ENCODE results near the gene ENTPD2.
A peak's percentile ranks its signal among the peaks of the same experiment; 100 is the strongest.

Gene ENTPD2

DNA sequence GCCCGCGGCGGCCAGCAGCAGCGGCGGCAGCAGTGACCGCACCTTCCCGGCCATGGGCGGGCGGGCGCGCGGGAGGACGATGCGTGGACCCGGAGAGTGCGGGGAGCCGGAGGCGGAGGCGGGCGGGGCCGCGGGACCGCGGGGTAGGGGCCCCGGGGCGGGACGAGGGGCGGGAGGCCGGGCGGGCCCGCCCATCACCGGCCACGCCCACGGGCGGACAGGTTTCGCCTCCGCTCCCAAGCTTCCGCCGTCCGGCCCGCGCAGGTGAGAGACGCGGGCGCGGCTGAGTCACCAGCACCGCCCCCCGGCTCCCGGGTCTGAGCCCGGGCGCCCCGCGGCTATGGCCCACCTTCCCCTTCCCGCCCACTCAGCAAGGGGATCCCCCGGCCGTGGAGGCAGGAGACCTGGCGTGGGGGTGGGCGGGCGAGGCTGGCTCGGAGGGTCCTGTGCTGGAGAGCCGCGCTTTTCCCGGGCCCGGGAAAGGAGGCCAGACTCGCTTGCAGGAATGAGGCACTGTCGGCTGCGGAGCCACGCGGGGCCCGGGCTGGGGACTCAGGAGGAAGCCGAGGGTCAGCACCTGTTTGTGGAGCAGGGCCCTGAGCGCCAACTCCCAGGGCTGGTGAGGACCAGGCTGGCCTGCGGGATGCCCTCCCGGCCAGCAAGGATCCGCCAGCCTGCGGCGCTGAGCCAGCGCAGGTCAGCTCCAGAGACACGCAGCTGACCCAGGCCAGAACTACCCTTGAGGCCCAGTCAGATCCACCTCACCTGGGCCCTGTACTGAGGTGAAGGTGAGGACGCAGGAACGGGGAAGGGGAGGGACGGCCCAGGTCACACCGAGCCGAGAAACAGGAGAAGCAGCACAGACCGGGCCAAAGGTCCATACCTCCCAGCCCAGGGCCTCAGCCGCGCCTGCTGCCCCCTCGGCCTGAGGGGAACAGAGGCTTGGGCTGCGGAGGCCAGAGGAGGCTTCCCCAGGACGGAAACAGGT is at the start of gene ENTPD2:
ENTPD2 (minus strand) TSS at position 118 of the 988 bp plus-strand sequence; CDS start at position 54, 64 bp downstream.
- no peak for DNase-seq

DNA sequence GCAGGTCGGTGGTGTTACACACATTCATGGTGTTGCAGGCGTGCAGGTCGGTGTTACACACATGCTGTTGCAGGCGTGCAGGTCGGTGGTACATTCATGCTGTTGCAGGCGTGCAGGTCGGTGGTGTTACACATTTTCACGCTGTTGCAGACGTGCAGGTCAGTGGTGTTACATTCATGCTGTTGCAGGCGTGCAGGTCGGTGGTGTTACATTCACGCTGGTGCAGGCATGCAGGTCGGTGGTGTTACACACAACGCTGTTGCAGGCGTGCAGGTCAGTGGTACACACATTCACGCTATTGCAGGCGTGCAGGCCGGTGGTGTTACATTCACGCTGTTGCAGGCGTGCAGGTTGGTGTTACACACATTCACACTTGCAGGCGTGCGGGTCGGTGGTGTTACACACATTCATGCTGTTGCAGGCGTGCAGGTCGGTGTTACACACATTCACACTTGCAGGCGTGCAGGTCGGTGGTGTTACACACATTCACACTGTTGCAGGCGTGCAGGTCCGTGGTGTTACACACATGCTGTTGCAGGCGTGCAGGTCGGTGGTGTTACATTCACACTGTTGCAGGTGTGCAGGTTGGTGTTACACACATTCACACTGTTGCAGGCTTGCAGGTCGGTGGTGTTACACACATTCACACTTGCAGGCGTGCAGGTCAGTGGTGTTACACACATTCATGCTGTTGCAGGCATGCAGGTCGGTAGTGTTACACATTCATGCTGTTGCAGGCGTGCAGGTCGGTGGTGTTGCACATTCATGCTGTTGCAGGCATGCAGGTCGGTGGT is 49.5 kb upstream of the ENTPD2 start:
- no peak for DNase-seq

DNA sequence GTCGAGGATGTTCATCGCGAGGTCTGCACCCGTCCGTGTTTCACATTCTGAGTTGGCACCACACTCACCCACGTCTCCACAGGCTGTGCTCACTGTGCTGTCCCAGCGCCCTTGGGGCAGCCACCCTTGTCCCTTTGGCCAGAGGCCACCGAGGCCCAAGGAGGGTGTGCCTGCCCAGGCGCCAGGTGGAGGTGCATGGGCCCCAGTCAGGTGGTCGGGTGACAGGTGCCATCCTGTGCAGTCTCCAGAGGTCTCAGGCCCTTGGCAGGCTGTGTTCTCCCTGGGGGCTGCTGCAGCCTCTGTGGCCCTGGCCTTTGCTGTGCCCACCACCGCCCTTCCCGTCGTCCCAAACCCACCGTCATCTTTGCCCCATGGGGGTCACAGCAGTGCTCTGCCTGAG is 45.4 kb upstream of the ENTPD2 start:
- DNase-seq, result no peak

DNA sequence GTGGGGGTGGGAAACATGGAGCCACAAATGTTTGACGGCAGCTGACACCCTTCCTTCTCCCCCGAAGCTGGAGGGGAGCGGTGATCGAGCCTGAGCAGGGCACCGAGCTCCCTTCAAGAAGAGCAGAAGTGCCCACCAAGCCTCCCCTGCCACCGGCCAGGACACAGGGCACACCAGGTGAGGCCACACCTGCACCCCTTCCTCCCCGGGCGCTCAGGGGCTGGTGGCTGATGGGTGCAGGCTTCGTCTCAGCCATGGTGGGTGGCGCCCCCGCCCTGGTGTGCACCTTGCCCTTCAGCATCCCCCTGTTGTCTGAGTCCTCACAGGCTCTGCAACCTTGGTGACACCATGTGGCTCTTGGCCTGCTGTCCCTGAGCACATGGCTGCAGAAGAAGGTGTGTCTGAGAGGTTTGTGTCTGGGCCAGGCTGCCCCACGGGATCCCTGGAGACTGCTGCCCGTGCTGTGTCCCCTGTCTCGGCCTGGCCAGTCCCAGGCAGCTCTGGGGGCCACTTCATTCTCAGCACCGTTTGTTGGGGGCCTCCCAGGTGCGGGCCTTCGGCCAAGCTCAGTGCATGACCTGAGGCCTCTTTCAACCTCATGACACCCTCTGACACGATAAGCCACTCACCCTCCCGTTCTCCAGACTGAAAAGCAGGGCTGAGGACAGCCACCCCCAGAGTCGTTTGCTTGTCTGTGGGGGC is 44.1 kb upstream of the ENTPD2 start:
- no peak for DNase-seq

DNA sequence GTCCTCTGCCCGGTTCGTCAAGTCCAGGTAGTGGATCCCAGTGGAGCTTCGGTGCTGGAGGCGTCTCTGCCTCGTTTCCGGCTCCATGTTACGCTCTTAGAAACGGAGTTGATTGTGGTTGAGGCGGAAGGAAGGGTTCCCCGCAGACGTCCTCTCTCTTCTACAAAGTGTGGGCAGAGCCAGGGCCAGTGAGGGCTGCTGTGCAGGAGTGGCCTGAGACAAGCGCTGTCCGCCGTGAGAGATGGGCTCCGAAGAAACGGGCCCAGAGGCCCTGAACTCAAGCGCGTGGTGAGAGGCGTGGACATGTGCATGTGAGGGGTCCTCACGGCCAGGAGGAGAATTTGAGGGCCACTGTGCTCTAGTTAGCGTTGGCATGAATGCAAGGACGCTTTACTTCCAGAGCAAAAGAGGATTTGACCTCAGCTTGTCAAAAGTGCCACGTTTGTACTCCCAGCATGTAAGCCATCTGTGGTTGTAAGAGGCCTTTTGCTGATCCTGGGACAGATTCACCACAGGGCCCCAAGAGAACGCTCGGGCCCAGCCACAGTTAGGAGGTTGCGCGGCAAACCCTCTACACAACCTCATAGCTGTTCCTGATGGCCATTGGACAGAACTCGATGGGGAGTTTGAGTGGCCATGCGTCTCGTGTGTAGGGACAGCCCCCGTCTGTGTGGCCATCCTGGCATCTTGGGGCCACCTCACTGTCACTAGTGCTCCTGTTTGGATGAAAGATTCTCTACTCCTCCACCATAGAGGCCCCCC is 43.1 kb upstream of the ENTPD2 start:
- DNase-seq, result no peak

DNA sequence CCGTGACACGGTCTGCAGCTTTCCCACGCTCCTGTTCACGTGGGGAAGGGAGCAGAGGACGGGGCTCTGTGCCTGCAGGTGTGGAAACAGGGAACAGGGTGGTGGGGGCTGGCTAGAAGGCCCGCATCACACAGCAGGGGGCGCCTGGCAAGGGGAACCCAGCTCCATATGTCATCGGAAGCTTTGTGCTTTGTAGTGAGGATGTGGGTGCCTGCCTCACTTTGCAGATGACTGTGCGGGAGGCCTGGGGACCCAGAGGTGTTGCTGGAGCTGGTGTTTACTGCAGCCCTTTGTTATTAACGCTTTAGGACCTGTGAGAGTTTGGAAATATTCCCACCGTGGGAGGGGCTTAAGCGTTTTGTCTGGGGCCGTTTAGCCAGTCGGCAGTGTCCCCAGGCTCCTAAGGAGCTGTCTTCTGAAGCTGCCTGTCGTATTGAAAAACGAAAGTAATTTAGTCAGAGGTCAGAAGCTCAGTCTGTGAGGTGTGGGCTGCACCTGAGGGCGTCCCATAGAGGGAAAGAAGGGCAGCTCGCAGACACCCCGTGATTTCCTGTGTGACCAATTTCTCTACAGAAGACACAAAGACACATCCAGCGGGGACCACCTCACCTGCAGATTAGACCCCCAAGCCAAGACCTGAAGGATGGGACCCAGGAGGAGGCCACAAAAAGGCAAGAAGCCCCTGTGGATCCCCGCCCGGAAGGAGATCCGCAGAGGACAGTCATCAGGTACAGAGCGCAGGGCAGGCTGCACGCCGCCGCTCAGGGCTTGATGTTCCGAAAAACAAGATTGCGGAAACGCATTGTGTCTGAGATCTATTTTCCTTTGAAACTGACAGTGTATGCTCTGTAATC is 42.0 kb upstream of the ENTPD2 start:
- DNase-seq, result no peak

DNA sequence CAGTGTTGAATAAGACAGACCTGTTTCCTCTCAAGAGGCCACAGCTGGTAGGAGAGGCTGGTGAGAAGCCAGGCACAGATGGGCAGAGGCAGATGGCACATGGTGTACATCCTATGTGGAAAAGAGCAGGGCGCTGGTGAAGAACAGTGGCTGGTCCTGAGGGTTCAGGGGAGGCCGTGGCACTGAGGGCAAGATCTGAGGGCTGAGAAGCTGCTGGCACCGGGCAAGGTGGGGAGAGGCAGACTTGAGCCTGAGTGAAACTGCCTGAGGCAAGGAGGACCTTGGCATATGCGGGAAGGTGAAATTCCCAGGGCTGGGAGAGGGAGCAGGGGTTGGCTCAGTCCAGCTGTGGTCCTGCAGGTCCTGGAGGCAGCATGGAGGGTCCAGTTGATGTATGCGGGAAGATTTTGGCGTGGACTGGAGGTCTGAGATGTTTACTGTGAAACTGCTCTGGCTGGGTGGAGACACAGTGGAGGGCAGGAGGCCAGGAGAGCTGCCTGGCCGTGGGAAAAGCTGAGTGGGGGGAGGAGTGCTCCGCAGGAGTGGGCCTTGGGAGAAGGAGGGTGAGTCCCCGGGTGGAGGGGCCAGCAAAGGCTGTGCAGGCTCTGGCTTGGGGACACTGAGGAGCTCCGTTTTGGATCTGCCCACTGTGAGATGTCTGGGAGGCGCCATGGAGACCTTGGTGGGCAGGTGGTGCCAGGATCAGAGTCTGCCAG is 35.5 kb upstream of the ENTPD2 start:
- DNase-seq, result no peak

DNA sequence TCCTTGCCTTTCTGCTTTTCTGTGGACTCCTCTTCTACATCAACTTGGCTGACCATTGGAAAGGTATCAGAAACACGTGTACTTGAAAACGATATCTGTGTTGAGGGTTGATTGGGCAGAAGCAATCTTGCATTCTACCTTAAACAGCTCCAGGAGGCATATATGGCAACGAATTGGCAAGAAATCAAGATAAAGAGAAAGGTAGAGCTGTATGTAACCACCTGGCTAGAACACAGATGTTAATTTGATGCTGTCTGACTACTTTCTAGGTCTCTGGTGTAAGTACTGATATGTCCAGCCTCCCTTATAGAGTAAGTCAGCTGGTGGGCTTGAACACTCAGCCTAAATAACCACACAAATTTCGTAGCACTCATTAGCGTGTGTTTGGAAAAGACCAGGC is 34.3 kb upstream of the ENTPD2 start:
- no peak for DNase-seq

DNA sequence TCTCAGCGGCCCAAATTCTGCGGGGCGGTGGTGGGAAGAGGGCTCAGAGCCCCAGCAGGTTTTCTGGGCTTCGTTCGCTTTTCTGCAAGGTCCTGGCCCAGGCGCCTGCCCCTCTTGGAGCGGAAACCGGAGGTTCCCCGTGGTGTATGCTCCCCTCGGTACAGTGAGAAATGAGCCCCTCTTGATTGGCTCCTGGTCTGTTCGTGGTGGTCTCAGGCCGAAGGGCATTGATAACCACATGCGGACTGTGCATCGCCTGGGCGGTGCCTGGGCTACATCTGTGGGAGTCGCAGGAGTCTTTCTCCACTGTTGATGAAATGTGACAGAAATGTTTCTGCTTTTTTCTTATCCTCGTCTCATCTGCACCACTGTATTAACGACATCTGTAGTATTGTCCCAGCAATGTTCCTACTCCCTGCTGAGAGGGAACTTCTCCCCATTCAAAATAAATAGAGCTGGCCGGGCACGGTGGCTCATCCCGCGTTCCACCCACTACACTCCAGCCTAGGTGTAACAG is 33.6 kb upstream of the ENTPD2 start:
- DNase-seq, result no peak

DNA sequence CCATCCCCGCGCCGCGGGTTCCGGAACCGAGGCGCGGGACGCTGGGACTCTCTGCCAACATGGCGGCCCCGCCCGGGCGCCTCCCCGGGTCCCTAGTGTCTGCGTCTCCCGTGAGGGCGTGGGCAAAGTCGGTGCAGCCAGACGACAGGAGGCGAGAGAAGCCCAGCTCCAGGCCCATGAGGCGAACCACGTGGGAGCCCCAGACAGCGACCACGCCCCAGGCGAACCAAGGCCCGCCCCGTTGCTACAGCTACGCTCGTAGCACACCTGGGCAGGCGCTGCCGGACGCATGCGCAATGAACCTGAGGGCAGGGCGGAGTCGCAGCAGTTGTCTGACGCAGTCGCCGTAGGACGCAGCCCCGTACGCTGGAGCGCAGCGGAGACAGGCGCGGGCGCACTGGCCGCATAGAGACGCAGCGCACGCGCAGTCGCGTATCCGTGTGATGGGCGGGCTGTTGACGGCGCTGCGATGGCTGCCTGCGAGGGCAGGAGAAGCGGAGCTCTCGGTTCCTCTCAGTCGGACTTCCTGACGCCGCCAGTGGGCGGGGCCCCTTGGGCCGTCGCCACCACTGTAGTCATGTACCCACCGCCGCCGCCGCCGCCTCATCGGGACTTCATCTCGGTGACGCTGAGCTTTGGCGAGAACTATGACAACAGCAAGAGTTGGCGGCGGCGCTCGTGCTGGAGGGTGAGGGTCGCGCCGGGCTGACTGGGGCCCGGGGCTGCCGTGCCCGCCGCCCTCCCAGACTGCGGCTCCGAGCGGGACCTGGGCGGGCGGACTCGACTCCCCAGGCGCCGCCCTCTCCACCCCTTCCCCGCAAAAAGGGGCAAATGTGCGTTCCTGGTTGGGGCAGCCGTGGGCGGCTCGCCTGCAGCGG is 32.9 kb upstream of the ENTPD2 start, which contains the start of gene MAN1B1:
MAN1B1 (plus strand) TSS at position 455 of the 878 bp plus-strand sequence; CDS start at position 470, 15 bp downstream.
- peak; percentile 96 for DNase-seq

DNA sequence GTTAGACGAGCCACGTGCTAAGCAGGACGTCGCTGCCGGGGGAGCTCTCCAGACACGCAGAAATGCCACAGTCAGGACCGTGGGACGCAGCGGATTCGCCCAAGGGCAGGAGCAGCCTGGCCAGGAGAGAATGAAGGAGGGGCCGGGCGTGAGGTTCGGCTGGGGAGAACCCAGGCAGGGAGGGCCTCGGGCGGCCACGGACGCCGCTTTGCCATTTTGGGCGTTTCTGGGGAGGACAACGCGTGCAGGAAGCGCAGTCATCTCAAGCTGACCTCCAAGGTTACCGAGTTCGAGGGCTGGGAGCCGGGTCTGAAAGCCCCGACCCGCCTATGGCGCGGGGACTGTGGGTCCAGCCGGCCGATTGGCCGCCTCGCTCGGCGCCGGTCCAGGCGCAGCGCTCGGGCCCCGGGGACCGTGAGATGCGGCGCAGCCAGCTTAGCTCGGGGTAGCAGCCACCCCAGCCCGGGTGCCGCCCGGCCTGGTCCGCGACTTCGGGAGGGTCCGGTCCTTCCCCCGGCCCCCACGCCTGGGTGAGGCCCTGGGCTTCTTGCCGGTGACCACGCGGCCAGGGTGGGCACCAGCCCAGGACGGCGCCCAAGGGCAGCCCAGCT is 32.2 kb upstream of the ENTPD2 start:
- no peak for DNase-seq

DNA sequence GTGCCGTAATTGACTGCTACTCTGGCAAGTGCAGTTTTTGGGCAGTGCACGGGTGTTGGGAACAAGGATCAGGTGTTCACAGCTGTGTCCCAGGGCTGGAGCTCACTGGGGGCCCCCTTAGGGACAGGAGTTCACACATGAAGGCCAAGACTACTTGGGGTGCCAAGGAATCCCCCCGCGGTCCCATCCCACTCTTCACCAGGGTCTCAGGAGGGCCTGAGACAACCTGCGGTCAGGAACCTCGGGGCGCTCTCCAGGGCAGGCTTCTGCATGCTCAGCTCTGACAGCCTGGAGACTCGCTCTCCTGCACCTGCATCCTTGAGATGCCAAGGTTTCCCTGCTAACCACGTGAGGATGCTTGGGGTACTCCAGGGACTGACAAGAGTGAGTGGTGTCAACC is 30.7 kb upstream of the ENTPD2 start:
- no peak for DNase-seq

DNA sequence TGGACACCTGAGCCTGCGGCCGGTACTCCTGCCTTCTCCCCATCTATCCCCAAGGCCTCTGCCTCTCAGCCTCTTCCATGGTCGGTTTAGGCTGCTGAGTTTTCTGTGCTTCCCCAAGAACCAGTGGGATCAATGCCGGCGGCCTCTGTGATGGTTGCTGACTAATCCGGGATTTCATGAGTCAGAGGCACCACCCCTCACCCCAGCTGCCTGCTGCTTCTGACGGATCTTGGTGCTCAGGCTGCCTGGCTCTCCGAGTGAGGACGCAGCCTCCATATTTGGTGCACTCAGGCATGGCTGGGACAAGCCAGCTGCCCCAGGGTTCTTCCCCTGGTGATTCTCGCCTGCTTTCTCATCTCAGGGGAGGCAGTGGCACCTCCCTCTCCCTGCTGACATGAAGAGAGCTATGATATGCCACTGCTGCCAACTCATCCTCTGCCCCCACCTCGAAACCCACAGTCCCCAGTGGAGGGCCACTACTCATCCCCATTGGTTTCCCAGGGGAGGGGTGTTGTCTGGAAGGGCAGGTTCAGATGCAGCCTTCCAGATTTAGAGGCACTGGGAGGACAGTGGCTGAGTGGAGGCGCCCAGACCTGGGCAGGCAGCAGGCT is 29.6 kb upstream of the ENTPD2 start:
- DNase-seq, result no peak

DNA sequence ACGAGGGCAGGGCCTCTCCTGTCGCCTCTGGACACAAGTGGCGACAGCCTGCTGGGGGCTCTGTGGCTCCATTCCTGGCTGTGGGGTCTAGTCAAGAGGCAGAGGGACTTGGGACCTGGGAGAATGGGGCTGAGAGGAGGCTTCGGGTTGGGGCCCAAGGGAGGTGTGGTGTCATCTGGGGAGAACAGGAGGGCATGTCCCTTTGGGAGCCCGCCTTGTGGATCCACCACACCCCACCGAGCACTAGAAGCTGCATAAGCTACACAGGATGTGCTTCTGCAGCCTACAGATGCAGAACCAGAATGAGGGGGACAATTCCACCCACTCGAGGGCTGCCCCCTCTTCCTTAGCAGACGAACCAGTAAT is 29.0 kb upstream of the ENTPD2 start:
- no peak for DNase-seq

DNA sequence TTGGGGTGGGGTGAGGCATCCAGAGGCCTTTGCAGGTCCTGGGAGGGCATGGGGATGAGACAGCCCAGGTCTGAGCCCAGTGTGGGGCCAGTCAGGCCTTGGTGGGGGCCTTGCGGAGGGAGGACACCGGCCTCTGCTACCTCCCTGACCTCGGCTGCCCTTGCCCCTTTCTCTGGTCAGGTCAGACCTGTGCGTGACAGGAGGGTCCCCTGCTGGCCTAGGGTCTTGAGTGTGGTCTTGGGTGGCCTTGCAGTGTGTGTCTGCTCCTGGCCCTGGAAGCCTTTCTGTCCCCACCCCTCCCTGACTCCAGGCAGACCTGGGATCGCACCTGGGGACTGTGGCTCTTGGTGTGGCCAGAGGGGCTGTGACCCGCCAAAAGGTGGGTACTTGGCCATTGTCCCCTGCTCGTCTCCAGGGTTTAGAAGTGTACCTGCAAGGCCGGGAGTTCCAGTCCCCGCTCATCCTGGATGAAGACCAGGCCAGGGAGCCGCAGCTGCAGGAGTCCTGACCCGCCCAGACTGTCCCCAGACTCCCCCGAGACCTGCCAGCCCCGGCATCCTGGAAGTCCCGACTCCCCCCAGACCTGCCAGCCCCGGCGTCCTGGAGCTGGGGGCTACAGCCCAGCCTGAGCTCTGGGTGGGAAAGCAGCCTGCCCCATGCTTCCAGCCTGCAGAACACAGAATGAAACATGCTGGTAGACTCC is 28.5 kb upstream of the ENTPD2 start:
- DNase-seq, result no peak

DNA sequence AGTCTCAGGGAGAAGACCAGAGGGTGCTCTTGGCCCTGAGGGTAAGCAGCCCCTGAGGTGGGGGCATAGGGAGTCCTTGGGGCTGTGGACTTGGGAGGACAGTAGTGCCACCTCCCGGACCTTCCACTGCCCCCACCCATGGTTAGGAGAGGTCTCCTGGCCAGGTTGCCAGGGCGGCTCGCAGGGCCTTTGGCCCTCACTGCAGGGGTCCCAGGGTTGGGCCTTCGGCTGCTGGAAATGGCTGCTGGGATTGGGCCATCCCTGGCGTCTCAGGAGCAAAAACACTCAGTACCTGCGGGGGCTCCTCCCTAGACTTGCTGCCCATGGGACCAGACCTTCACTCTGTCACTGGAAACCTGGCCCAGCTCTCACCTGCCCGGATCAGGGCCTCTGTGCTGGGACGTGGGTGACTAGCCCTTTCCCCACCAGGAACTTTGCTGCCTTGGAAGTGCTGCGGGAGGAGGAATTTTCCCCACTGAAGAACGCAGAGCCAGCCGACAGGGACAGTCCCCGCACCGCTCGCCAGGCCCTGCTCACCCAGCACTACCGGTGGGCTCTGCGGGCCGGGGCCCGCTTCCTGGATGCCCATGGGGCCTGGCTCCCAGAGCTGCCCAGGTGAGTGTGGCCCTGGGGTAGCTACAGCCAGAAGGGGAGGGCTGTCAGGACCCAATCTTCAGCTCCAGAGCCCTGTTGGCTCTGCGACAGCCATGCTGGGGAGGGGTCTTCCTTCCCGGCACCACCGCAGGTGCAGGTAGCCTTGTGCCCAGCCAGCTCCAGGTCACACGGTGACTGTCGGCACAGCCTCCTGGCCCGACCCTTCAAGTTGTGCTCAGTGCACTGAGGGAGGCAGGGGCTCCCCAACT is 26.6 kb upstream of the ENTPD2 start:
- DNase-seq, result no peak

DNA sequence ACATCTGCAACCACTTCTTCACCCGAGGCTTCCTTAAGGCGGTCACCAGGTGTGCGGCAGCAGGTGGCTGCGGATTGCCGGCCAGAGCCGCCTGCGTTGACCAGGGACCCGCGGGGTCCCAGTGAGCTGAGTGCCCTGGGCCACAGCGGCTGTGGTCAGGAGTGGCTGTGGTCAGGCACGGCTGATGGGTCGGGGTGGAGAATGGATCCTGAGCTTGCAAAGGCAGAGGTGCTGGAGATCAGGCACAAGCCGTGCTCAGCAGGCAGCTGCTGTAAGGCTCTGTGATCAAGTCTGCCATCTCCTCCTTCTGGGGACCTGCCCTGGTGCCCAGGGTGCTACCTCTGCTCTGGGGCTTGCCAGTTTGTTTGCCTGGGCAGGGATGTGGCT is 25.5 kb upstream of the ENTPD2 start:
- no peak for DNase-seq
